GM19238 (cell line): ENCODE data around the gene COL18A1.

Source experiments
- DNase-seq: peaks from one replicate; pipeline ENCODE4 v3.0.0; 2011; ENCODE audit warnings: low spot score; ENCODE audit not compliant: insufficient read length

Gene COL18A1

DNA sequence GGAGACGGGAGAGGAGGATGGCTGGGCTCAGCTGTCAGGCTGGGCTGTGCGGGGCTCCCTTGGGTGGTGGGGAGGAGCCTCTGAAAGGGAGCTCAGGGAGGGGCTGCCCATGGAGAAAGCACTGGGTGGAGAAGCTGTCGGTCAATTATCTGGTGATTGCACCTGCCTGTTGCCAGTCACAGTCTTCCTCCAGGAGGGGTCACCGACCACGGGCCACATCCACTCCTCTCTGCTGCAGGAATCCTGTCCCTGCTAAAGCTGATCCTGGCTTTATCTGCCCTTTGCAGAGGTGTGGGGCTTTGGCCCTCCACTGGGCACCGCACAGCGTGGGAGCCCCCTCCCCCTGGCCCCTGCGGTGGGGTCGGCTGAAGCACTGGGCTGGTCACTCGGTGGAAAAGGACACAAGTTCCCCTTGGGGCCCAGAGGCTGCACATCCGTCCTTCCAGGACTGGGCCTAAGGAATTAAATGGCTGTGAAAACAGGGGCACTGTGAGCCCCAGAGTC is 21.8 kb upstream of the COL18A1 start:
- no peak for DNase-seq

- DNase-seq = no peak
These were observed 21.3 kb upstream of the COL18A1 start for GRCh38 chr21:45383615-45384201.

DNA sequence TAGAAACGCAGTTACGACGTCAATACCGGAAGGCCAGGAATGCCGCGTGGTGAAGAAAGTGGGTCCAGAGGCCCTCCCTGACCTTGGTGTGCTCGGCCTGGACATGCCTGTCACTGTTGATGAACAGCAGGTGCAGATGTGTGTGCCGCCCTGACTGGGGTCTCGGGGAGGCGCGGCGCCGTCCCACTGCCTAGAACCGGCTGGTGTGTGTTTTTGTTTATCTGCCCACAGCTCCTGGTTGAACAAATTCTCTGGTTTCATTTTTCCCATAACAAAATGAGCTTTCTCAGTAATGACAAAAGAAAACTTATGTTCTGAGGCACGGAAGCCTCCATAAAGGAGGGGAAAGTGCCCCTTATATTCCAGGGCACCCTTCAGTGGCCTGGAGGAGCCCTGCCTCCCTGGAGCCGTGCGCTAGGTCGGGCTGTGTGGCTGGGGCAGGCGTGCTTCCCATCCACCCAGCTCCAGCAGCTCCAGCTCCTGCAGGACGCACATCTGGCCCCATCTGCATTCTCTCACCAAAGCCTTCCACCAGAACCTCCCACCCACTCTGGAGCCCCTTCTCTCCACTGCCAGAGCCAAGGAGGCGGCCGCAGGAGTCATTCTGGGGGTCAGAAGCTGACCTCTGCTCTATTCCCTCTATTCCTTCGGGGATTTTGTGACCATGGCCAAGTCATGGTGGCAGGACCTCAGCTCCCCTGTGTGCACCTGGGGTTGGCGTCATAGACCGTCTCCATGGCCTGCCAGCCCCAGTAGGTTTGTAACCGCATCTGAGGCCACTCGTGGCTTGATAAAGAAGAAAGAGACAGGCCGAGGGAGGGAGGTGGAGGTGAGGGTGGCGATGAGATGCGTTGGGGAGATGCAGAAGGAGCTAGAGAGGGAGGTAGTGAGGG is 20.1 kb upstream of the COL18A1 start:
- DNase-seq = no peak

DNA sequence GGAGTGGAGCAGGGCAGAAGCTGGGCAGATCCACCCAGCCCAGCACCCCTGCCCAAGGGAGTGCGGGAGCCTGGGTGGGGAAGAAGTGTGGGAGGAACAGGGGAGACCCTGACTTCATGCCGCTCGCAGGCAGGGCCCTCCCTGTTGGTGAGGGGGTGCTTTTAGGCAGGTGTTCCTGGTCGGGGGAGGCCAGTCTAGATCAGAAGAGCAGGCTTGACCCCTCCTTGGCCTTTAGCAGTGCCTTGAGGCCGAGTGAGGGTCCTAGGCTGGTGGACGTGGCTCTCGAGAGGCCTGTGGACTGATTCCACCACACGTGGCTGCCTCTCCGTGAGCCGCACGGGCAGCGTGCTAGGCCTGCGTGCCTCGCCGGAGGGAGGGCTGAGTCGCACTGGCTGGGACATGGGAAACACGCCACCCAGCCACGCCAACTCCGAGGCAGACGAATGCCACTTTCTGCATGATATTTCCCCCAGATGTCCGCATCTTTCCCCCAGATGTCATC is 19.4 kb upstream of the COL18A1 start:
- DNase-seq = no peak

DNA sequence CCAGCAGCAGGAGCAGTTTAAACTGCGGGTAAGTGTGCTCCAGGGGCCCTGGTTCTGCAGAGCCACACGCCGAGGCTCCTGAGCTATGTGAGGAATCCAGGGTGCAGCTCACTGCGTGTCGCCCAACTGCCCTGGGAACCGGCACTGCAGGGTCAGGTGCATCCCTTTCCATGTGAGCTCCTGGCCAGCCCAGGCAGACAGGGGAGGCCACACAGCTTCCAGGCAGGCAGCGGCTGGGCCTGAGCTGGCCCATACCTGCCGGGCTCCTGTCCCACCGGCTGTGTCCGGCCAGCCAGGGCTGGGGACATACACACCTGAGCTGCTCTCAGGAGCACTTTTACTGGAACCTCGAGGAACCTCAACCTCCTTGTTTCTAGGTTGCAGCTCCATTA is 18.6 kb upstream of the COL18A1 start:
- DNase-seq = no peak

- no peak for DNase-seq
These were observed 18.1 kb upstream of the COL18A1 start for GRCh38 chr21:45386728-45387371.

GRCh38 chr21:45387506-45387905 is 17.5 kb upstream of the COL18A1 start:
- DNase-seq = no peak

- no peak for DNase-seq
These were observed 16.9 kb upstream of the COL18A1 start for GRCh38 chr21:45388011-45388521.

DNA sequence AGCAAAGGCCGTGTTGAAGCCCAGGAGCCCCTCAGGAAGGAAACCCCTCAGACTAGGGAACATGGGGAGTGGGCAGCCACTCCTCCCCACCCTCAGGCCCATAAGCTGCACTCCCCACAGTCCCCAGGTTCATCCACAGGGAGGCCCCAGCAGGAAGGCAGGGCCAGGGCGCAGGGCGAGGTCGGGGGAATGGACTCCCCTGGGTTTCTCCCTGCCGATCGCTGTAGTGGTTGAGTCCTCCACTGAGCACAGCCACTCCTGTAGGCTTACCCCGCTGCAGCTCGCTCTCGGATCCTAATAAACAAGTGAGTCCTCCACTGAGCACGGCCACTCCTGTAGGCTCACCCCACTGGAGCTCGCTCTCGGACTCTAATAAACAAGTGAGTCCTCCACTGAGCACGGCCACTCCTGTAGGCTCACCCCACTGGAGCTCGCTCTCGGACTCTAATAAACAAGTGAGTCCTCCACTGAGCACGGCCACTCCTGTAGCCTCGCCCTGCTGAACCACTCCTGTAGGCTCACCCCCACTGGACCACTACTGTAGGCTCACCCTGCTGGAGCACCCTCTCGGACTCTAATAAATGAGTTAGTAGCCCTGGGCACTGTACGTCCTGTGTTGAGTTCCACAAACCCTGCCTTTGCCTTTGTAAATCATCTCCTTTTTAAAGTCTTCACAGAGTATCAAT is 16.2 kb upstream of the COL18A1 start:
- no peak for DNase-seq

DNA sequence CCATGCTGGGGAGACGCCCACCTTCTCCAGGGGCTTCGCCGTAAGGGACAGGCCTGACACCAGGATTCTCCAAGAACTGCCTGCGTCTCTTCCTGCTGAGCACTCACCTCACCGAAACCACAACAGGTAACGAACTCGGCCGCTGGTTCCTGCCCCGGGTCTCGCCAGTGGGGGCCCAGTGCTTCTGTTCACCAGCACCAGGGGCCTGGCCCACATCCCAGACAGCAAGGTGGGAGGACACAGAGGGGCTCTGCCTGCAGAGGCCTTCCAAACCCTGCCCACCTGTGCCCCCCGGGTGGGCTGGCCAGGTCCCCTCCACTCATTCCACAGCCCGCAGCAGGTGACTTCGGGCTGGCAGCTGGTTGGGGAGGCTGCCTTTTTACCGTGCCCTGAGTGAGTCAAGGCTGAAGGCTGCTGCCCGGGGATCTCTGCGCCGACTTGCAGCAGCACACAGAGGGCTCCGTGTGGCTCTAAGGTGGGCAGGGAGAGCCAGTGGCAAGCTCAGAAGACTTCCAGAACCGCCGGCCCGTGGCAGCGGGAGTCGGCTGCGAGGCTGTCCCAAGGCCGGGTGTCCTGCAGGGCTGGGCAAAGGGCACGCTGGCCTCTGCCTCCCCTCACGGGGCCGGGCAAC is 14.7 kb upstream of the COL18A1 start:
- DNase-seq = no peak

- DNase-seq = no peak
These were observed 13.9 kb upstream of the COL18A1 start for GRCh38 chr21:45390831-45391742.

- DNase-seq = no peak
These were observed 13.0 kb upstream of the COL18A1 start for GRCh38 chr21:45391743-45392572.

- no peak for DNase-seq
These were observed 12.4 kb upstream of the COL18A1 start for GRCh38 chr21:45392573-45392971.

GRCh38 chr21:45393021-45393420 is 11.9 kb upstream of the COL18A1 start:
- DNase-seq = no peak

GRCh38 chr21:45393833-45394638 is 10.9 kb upstream of the COL18A1 start:
- DNase-seq = no peak

DNA sequence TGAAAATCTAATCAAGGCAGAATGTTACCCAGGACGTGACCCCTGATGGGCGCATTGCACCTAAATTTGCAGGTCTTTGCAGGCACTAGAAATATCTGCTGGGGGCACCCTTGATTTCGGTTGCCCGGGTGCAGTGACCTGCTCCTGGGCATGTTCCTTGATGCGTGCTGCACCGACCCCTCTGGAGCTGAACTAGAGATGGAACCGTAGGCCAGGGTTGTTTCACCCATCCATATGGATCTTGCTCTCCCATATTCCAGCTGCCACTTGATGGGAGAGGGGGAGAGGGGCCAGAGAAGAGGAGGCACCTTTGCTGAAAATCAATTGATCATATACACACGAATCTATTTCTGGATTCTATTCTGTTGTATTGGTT is 8.4 kb upstream of the COL18A1 start:
- no peak for DNase-seq

DNA sequence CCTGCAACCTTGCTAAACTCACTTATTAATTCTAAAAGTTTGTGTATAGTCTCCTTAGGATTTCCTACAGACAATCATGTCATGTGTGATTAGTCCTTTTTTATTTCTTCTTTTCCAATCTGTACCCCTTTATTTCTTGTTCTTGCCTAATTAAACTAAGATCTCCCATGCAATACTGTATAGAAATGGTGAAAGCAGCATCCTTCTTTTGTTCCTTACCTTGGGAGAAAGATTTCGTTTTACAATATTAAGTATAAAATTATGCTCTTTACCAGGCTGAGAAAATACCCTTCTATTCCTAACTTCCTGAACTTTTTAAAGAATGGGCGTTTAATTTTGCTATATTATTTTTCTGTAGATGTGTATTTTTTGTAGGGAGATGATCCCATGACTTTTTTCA is 7.6 kb upstream of the COL18A1 start:
- DNase-seq = no peak

GRCh38 chr21:45401054-45401518 is 3.9 kb upstream of the COL18A1 start:
- no peak for DNase-seq
